ENCODE measurements around the gene PYROXD2.

PYROXD2 gene

GRCh38 chr10:98337484-98337883 lies 77.5 kb downstream of the PYROXD2 start:
- no peak for FAIRE-seq

More at GRCh38 chr10:98337484-98337883, 77.5 kb downstream of the PYROXD2 start:
- no peak for DNase-seq (ENCODE audit: low spot score)
